Measurements from ENCODE around the gene WASHC2A. TPM values are rescaled to one million over a fixed set of nuclear protein-coding genes. Genes with fewer than 3 reads are reported as not detected.
A peak's percentile ranks its signal among the peaks of the same experiment; 100 is the strongest.
"Not testable (repeated sequence)": the region's sequence is repeated elsewhere in the genome, so short reads cannot be mapped to it uniquely, and the experiment has no call there.

Gene WASHC2A
- total RNA-seq, 2 experiments from 2014 or later, result 31.0 to 36.9 TPM

GRCh38 chr10:50051995-50052660 is 15.6 kb upstream of the WASHC2A start:
- H3K4me1 Mint-ChIP-seq (ENCODE audit: low read depth); CTCF ChIA-PET; H3K27me3 Mint-ChIP-seq (ENCODE audit: low read depth); H3K4me3 Mint-ChIP-seq; H3K9me3 Mint-ChIP-seq (ENCODE audit: insufficient read depth); H3K27ac Mint-ChIP-seq; H3K36me3 Mint-ChIP-seq (ENCODE audit: low read depth); ATAC-seq; POLR2A ChIA-PET; DNase-seq: not testable (repeated sequence)

- H3K9me3 Mint-ChIP-seq (ENCODE audit: insufficient read depth), result not testable (repeated sequence)
These were observed 14.9 kb upstream of the WASHC2A start for GRCh38 chr10:50052778-50053376.

GRCh38 chr10:50055494-50056292 is 12.1 kb upstream of the WASHC2A start:
- H3K27ac Mint-ChIP-seq; CTCF ChIA-PET; DNase-seq; ATAC-seq; H3K36me3 Mint-ChIP-seq (ENCODE audit: low read depth); POLR2A ChIA-PET; H3K9me3 Mint-ChIP-seq (ENCODE audit: insufficient read depth); H3K4me3 Mint-ChIP-seq; H3K4me1 Mint-ChIP-seq (ENCODE audit: low read depth); H3K27me3 Mint-ChIP-seq (ENCODE audit: low read depth): not testable (repeated sequence)

More at GRCh38 chr10:50052778-50053376, 14.9 kb upstream of the WASHC2A start:
- H3K27ac Mint-ChIP-seq; H3K36me3 Mint-ChIP-seq (ENCODE audit: low read depth); H3K27me3 Mint-ChIP-seq (ENCODE audit: low read depth); POLR2A ChIA-PET; ATAC-seq; H3K4me1 Mint-ChIP-seq (ENCODE audit: low read depth); DNase-seq; CTCF ChIA-PET; H3K4me3 Mint-ChIP-seq: not testable (repeated sequence)

GRCh38 chr10:50056654-50057053 is 11.1 kb upstream of the WASHC2A start:
- DNase-seq; H3K36me3 Mint-ChIP-seq (ENCODE audit: low read depth); ATAC-seq; CTCF ChIA-PET; H3K27me3 Mint-ChIP-seq (ENCODE audit: low read depth); POLR2A ChIA-PET; H3K4me3 Mint-ChIP-seq; H3K4me1 Mint-ChIP-seq (ENCODE audit: low read depth); H3K9me3 Mint-ChIP-seq (ENCODE audit: insufficient read depth); H3K27ac Mint-ChIP-seq: not testable (repeated sequence)

GRCh38 chr10:50058727-50059126 is 9.0 kb upstream of the WASHC2A start:
- H3K27ac Mint-ChIP-seq; DNase-seq; POLR2A ChIA-PET; H3K36me3 Mint-ChIP-seq (ENCODE audit: low read depth); CTCF ChIA-PET; H3K9me3 Mint-ChIP-seq (ENCODE audit: insufficient read depth); H3K4me1 Mint-ChIP-seq (ENCODE audit: low read depth); ATAC-seq; H3K4me3 Mint-ChIP-seq; H3K27me3 Mint-ChIP-seq (ENCODE audit: low read depth): not testable (repeated sequence)

GRCh38 chr10:50059946-50060345 is 7.8 kb upstream of the WASHC2A start:
- POLR2A ChIA-PET; H3K4me1 Mint-ChIP-seq (ENCODE audit: low read depth); H3K9me3 Mint-ChIP-seq (ENCODE audit: insufficient read depth); H3K4me3 Mint-ChIP-seq; ATAC-seq; H3K36me3 Mint-ChIP-seq (ENCODE audit: low read depth); H3K27me3 Mint-ChIP-seq (ENCODE audit: low read depth); CTCF ChIA-PET; H3K27ac Mint-ChIP-seq; DNase-seq: not testable (repeated sequence)

DNA sequence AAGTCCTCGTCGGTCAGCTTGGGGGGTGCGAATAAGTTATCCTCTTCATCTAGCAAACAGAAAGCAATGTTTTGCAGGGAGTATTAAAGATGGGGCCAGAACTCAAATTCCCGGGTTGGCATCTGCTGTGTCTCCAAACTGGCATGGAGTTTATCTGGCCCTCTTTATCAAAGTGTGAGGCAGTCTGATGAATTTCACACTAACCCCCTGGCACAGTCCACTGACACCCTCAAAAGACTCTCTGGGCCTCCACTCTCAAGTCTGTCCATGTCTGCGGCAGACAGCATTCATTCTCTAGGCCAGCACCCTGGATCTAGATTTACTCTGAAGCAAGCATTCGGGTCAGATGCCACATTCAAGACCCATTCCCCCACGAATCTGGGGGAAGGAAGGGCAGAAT is 6.2 kb upstream of the WASHC2A start:
- H3K36me3 Mint-ChIP-seq (ENCODE audit: low read depth); H3K4me1 Mint-ChIP-seq (ENCODE audit: low read depth); CTCF ChIA-PET: not testable (repeated sequence)

DNA sequence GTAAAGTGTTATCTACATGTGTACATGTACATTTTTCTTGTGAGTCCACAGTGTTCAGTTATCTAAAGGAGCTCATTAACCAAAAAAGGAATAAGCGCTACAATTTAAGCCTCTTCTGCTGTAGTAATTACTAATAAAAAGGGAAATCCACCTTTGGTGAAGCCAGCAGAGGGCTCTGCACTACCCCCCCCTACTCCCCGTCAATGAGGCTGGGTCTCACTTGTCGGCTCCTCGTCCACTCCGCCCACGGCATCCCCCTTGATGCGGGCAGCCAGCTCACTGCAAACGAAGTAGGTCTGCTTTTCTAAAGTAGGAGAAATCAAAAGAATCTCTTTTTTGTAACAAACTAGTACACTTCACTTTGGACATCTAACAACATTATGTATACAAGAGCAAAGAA is 4.7 kb upstream of the WASHC2A start:
- ChIA-PET POLR2A (no interaction called here), CTCF (no interaction called here)
- H3K27ac Mint-ChIP-seq, result no peak overlapping the region
- H3K27me3 Mint-ChIP-seq (ENCODE audit: low read depth), result peaks cover 2% of the 10 kb centered on the region
- no peak overlapping the region for H3K4me3 Mint-ChIP-seq
- ATAC-seq (no peak), DNase-seq (no peak)
- peaks cover 2% of the 10 kb centered on the region for H3K36me3 Mint-ChIP-seq (ENCODE audit: low read depth)
- no peaks in the 10 kb centered on the region for H3K9me3 Mint-ChIP-seq (ENCODE audit: insufficient read depth)
- peaks cover 6% of the 10 kb centered on the region for H3K4me1 Mint-ChIP-seq (ENCODE audit: low read depth)

More for the DNA sequence above, 6.2 kb upstream of the WASHC2A start:
- ATAC-seq; H3K27ac Mint-ChIP-seq; H3K9me3 Mint-ChIP-seq (ENCODE audit: insufficient read depth); H3K27me3 Mint-ChIP-seq (ENCODE audit: low read depth); H3K4me3 Mint-ChIP-seq; DNase-seq; POLR2A ChIA-PET: not testable (repeated sequence)

DNA sequence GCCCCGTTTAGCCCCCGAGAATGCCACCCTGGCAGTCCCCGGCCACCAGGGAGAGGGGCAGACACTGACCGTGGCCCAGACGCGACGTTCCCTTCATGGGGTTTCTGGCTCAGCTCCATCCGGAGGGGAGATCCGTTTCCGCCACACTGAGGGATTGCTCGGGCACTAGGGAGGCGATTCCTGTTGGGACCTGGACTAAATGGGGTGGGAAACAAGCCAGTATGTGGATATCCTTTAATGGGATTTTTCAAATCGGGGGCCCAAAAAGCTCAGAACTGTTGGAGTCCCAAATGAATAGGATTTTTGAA is 552 bp downstream of the WASHC2A start:
- ATAC-seq; CTCF ChIA-PET; H3K9me3 Mint-ChIP-seq (ENCODE audit: insufficient read depth); POLR2A ChIA-PET; H3K27me3 Mint-ChIP-seq (ENCODE audit: low read depth); H3K36me3 Mint-ChIP-seq (ENCODE audit: low read depth); DNase-seq: not testable (repeated sequence)
- Mint-ChIP-seq H3K27ac (peak overlapping the region; percentile 89), H3K4me1 (ENCODE audit: low read depth) (peaks cover 12% of the 10 kb centered on the region), H3K4me3 (peak overlapping the region; percentile 76)

DNA sequence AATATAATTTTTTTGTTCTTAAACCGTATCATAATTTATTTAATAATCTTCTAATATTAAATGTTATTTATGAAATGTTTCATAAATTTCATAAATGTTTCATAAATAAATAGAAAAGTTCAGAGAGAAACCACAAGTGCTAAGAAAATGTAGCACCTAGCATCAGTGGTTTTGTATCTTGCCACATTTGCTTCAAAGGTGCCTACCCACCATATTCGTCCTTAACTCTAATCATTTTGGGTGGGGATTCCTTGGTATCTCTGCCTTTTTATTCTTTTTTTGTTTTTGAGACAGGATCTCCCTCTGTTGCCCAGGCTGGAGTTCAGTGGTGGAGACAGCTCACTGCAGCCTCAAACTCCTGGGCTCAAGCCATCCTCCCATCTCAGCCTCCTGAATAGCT is 7.4 kb downstream of the WASHC2A start:
- CTCF ChIA-PET; H3K36me3 Mint-ChIP-seq (ENCODE audit: low read depth); H3K4me1 Mint-ChIP-seq (ENCODE audit: low read depth); H3K27ac Mint-ChIP-seq; DNase-seq; H3K27me3 Mint-ChIP-seq (ENCODE audit: low read depth); POLR2A ChIA-PET; H3K4me3 Mint-ChIP-seq; ATAC-seq; H3K9me3 Mint-ChIP-seq (ENCODE audit: insufficient read depth): not testable (repeated sequence)

GRCh38 chr10:50075544-50075943 is 7.8 kb downstream of the WASHC2A start:
- ATAC-seq; H3K4me1 Mint-ChIP-seq (ENCODE audit: low read depth); H3K36me3 Mint-ChIP-seq (ENCODE audit: low read depth); H3K9me3 Mint-ChIP-seq (ENCODE audit: insufficient read depth); DNase-seq; POLR2A ChIA-PET; H3K27ac Mint-ChIP-seq; H3K4me3 Mint-ChIP-seq; H3K27me3 Mint-ChIP-seq (ENCODE audit: low read depth); CTCF ChIA-PET: not testable (repeated sequence)

DNA sequence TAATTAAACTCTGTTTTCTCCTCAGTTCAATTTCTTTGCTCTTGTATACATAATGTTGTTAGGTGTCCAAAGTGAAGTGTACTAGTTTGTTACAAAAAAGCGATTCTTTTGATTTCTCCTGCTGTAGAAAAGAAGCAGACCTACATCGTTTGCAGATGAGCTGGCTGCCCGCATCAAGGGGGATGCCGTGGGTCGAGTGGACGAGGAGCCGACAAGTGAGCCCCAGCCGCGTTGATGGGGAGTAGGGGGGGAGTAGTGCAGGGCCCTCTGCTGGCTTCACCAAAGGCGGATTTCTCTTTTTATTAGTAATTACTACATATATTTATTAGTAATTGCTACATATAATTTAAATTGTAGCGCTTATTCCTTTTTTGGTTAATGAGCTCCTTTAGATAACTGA is 23.6 kb downstream of the WASHC2A start:
- H3K27ac Mint-ChIP-seq; H3K4me1 Mint-ChIP-seq (ENCODE audit: low read depth); H3K9me3 Mint-ChIP-seq (ENCODE audit: insufficient read depth); H3K27me3 Mint-ChIP-seq (ENCODE audit: low read depth); CTCF ChIA-PET; H3K36me3 Mint-ChIP-seq (ENCODE audit: low read depth); POLR2A ChIA-PET; DNase-seq; ATAC-seq; H3K4me3 Mint-ChIP-seq: not testable (repeated sequence)
